HG03521 (cell line): ENCODE data around the gene DDX1.
"Not testable (repeated sequence)": the region's sequence is repeated elsewhere in the genome, so short reads cannot be mapped to it uniquely, and the experiment has no call there.

Experiments
- ATAC-seq: cut with Tn5 transposase; IDR thresholded peaks from one replicate; pipeline ENCODE4 v1.9.1; 2021; ENCODE audit warnings: mild to moderate bottlenecking, moderate library complexity; ENCODE audit not compliant: unreplicated experiment

DDX1 gene

GRCh38 chr2:15591692-15592463 is at the start of gene DDX1:
TSS of gene DDX1 (plus strand) at chr2:15591868. CDS start at chr2:15591934, 66 bp downstream.
- ATAC-seq = peak; percentile 97

- ATAC-seq = not testable (repeated sequence)
Measured at GRCh38 chr2:15542269-15542668, 49.4 kb upstream of the DDX1 start.

GRCh38 chr2:15543053-15543452 is 48.6 kb upstream of the DDX1 start:
- ATAC-seq = no peak

- ATAC-seq = no peak
Measured at GRCh38 chr2:15543541-15543940, 48.1 kb upstream of the DDX1 start.

GRCh38 chr2:15544227-15544626 is 47.4 kb upstream of the DDX1 start:
- no peak for ATAC-seq

GRCh38 chr2:15546297-15547098 is 45.2 kb upstream of the DDX1 start:
- no peak for ATAC-seq

GRCh38 chr2:15547115-15547876 is 44.4 kb upstream of the DDX1 start:
- no peak for ATAC-seq

- no peak for ATAC-seq
Measured at GRCh38 chr2:15548974-15549373, 42.7 kb upstream of the DDX1 start.

GRCh38 chr2:15553519-15553918 is 38.1 kb upstream of the DDX1 start:
- ATAC-seq = no peak

- no peak for ATAC-seq
Measured at GRCh38 chr2:15553951-15554350, 37.7 kb upstream of the DDX1 start.

- ATAC-seq = no peak
Measured at GRCh38 chr2:15554525-15555218, 37.0 kb upstream of the DDX1 start.

- ATAC-seq = no peak
Measured at GRCh38 chr2:15555760-15556193, 35.9 kb upstream of the DDX1 start.

- no peak for ATAC-seq
Measured at GRCh38 chr2:15556311-15556930, 35.2 kb upstream of the DDX1 start.

GRCh38 chr2:15557887-15558311 is 33.8 kb upstream of the DDX1 start:
- ATAC-seq = no peak

GRCh38 chr2:15559379-15560139 is 32.1 kb upstream of the DDX1 start:
- ATAC-seq = no peak

- peak; percentile 41 for ATAC-seq
Measured at GRCh38 chr2:15560140-15560987, 31.3 kb upstream of the DDX1 start.

GRCh38 chr2:15560988-15561573 is 30.6 kb upstream of the DDX1 start, which contains the start of gene NBAS:
TSS of gene NBAS (minus strand) at chr2:15561334. CDS start at chr2:15561304, 30 bp downstream.
- ATAC-seq = peak; percentile 77
